Caco-2 (cell line): ENCODE data around the gene TMTC2. TPM values are rescaled to one million over a fixed set of nuclear protein-coding genes. Genes with fewer than 3 reads are reported as not detected.

Source experiments
- BruUV-seq: library from RNA; stranded (reverse); fragments of 400-500 nt; replicated peaks from 2 replicates; lab custom pipeline; 2021; lab: Mats Ljungman, UMichigan
- CTCF ChIA-PET: fragments of 300-600 bp; sonication (Branson Sonifier 250); formaldehyde crosslinking; loops from one replicate; lab custom pipeline; 2022; ENCODE audit warnings: antibody characterized with exemption; lab: Charles Lee
- POLR2A ChIA-PET: fragments of 300-600 bp; sonication (Branson Sonifier 250); formaldehyde crosslinking; loops from one replicate; lab custom pipeline; 2022; ENCODE audit warnings: antibody characterized with exemption; lab: Charles Lee
- DNase-seq, 2 experiments: peaks; one replicate each; pipeline versions ENCODE4 v3.0.0 to v3.0.0-alpha.2; 2020 to 2022
- H3K27me3 ChIP-seq: replicated peaks from 2 replicates; pipeline ENCODE4 v1.6.0; 2011; ENCODE audit warnings: low read length; ENCODE audit not compliant: control insufficient read depth, insufficient read depth
- H3K36me3 ChIP-seq: 2 replicates; pipeline ENCODE4 v1.5.1; 2011; ENCODE audit warnings: low read length; ENCODE audit not compliant: control insufficient read depth, insufficient read depth
- H3K4me1 ChIP-seq: fragments of 250-450 bp; sonication (Bioruptor Pico); 2 replicates; pipeline ENCODE4 v1.5.1; 2020; ENCODE audit warnings: mild to moderate bottlenecking
- H3K4me3 ChIP-seq: 2 replicates; pipeline ENCODE4 v1.5.1; 2011; ENCODE audit warnings: low read depth, mild to moderate bottlenecking, control low read depth, low read length
- H3K9me3 ChIP-seq: fragments of 250-450 bp; sonication (Bioruptor Pico); 2 replicates; pipeline ENCODE4 v1.5.1; 2020; ENCODE audit warnings: mild to moderate bottlenecking, moderate library complexity
- H3K27ac Mint-ChIP-seq: one replicate; pipeline ENCODE4 v1.8.0; 2022; ENCODE audit warnings: mixed read lengths; ENCODE audit not compliant: unreplicated experiment
- H3K27me3 Mint-ChIP-seq: one replicate; pipeline ENCODE4 v1.8.0; 2022; ENCODE audit warnings: mixed read lengths; ENCODE audit not compliant: insufficient read depth, unreplicated experiment
- H3K36me3 Mint-ChIP-seq: one replicate; pipeline ENCODE4 v1.8.0; 2022; ENCODE audit warnings: mild to moderate bottlenecking, mixed read lengths; ENCODE audit not compliant: insufficient read depth, unreplicated experiment
- H3K4me1 Mint-ChIP-seq: one replicate; pipeline ENCODE4 v1.8.0; 2022; ENCODE audit warnings: low read depth, mixed read lengths; ENCODE audit not compliant: unreplicated experiment
- H3K4me3 Mint-ChIP-seq: one replicate; pipeline ENCODE4 v1.8.0; 2022; ENCODE audit warnings: mild to moderate bottlenecking, moderate library complexity, mixed read lengths; ENCODE audit not compliant: unreplicated experiment
- H3K9me3 Mint-ChIP-seq: one replicate; pipeline ENCODE4 v1.8.0; 2022; ENCODE audit warnings: mixed read lengths; ENCODE audit not compliant: unreplicated experiment
- CTCF ChIP-seq, 2 experiments: fragments of 200-600 bp in 1 of 2; IDR thresholded peaks; 1 replicate in 1 of 2; 2 replicates in 1 of 2; pipeline versions ENCODE4 v1.5.1 to v1.8.0; 2011 to 2022; ENCODE audit warnings: antibody characterized with exemption in 1 of 2, control low read depth in 1 of 2, inconsistent platforms in 1 of 2, low read depth in 1 of 2, low read length in 1 of 2, mild to moderate bottlenecking in 1 of 2, moderate library complexity in 1 of 2; ENCODE audit not compliant: insufficient read depth in 1 of 2, severe bottlenecking in 1 of 2, unreplicated experiment in 1 of 2
- intact Hi-C: fragments of 100-400 bp; cut with micrococcal nuclease; formaldehyde crosslinking; loops from one replicate; pipeline ENCODE4 v1.10.0; 2022; ENCODE audit not compliant: unreplicated experiment
- total RNA-seq: library from RNA; stranded (reverse); gene quantifications from 2 replicates; pipeline ENCODE4 v1.2.3, GENCODE V29; 2022

TMTC2 gene
- total RNA-seq, 1 experiment from 2014 or later, result 2.2 TPM

GRCh38 chr12:83181074-83181473 lies 494.4 kb downstream of the TMTC2 start:
- TF ChIP-seq CTCF (IDR thresholded peaks at IDR 0.05; ENCODE audit: insufficient read depth in 1 of 2, low read depth in 1 of 2, low read length in 1 of 2, severe bottlenecking in 1 of 2, unreplicated experiment in 1 of 2), result no peak
- no peak for DNase-seq
- Mint-ChIP-seq H3K27ac (no peak overlapping the region), H3K27me3 (no peaks in the 10 kb centered on the region), H3K36me3 (no peaks in the 10 kb centered on the region), H3K4me3 (no peak overlapping the region), H3K4me1 (no peaks in the 10 kb centered on the region), H3K9me3 (no peaks in the 10 kb centered on the region)
- Histone ChIP-seq H3K4me1 (no peaks in the 10 kb centered on the region), H3K9me3 (no peaks in the 10 kb centered on the region), H3K36me3 (no peaks in the 10 kb centered on the region), H3K4me3 (no peak overlapping the region), H3K27me3 (no peaks in the 10 kb centered on the region)
- BruUV-seq, result no TSS peak
- ChIA-PET CTCF (no interaction called here), POLR2A (no interaction called here)
- intact Hi-C loops, result no loop called here

GRCh38 chr12:83183132-83183531 lies 496.4 kb downstream of the TMTC2 start:
- H3K9me3 Mint-ChIP-seq, result no peaks in the 10 kb centered on the region
- Histone ChIP-seq H3K36me3 (no peaks in the 10 kb centered on the region), H3K9me3 (no peaks in the 10 kb centered on the region), H3K4me3 (no peak overlapping the region), H3K4me1 (no peaks in the 10 kb centered on the region), H3K27me3 (no peaks in the 10 kb centered on the region)
- TF ChIP-seq CTCF (IDR thresholded peaks at IDR 0.05; ENCODE audit: insufficient read depth in 1 of 2, low read depth in 1 of 2, low read length in 1 of 2, severe bottlenecking in 1 of 2, unreplicated experiment in 1 of 2), result no peak
- no peak for DNase-seq
- H3K27ac Mint-ChIP-seq, result no peak overlapping the region
- BruUV-seq, result no TSS peak
- no peak overlapping the region for H3K4me3 Mint-ChIP-seq
- ChIA-PET POLR2A (no interaction called here), CTCF (no interaction called here)
- intact Hi-C loops, result no loop called here
- H3K27me3 Mint-ChIP-seq, result no peaks in the 10 kb centered on the region
- H3K36me3 Mint-ChIP-seq, result no peaks in the 10 kb centered on the region
- no peaks in the 10 kb centered on the region for H3K4me1 Mint-ChIP-seq
